RWPE2 (cell line): ENCODE measurements around the gene ABCA2.

Experiments
- ATAC-seq: fragments of 200-7000 bp; cut with Tn5 transposase; 3 replicates; pipeline ENCODE4 v1.9.1; 2021; ENCODE audit warnings: low read depth
- DNase-seq: peaks from one replicate; pipeline ENCODE4 v3.0.0-alpha.2; 2020; ENCODE audit warnings: low spot score
- H3K27ac ChIP-seq: fragments of 450-650 bp; 2 replicates; pipeline ENCODE4 v1.5.1; 2017; ENCODE audit warnings: mild to moderate bottlenecking; ENCODE audit not compliant: poor library complexity, severe bottlenecking
- H3K27me3 ChIP-seq: fragments of 250-450 bp; sonication (Bioruptor Pico); 2 replicates; pipeline ENCODE4 v1.5.1; 2021; ENCODE audit warnings: mild to moderate bottlenecking, moderate library complexity; ENCODE audit not compliant: insufficient read depth, poor library complexity, severe bottlenecking
- H3K36me3 ChIP-seq: fragments of 250-450 bp; sonication (Bioruptor Pico); 2 replicates; pipeline ENCODE4 v1.5.1; 2020; ENCODE audit warnings: low read depth, mild to moderate bottlenecking, moderate library complexity
- H3K4me1 ChIP-seq: fragments of 250-450 bp; sonication (Bioruptor Pico); 2 replicates; pipeline ENCODE4 v1.5.1; 2021; ENCODE audit warnings: mild to moderate bottlenecking, moderate library complexity; ENCODE audit not compliant: insufficient read depth, poor library complexity, severe bottlenecking
- H3K4me3 ChIP-seq: fragments of 250-450 bp; sonication (Bioruptor Pico); 2 replicates; pipeline ENCODE4 v1.5.1; 2021; ENCODE audit warnings: mild to moderate bottlenecking, moderate library complexity; ENCODE audit not compliant: severe bottlenecking
- H3K9me3 ChIP-seq: fragments of 250-450 bp; sonication (Bioruptor Pico); 2 replicates; pipeline ENCODE4 v1.5.1; 2021; ENCODE audit warnings: mild to moderate bottlenecking, moderate library complexity; ENCODE audit not compliant: severe bottlenecking
- TF ChIP-seq, protein P1 (sequence below): fragments of 450-650 bp; IDR thresholded peaks from one replicate; pipeline ENCODE4 v1.5.1; 2017; ENCODE audit warnings: mild to moderate bottlenecking, moderate library complexity; ENCODE audit not compliant: poor library complexity, severe bottlenecking

Gene ABCA2

DNA sequence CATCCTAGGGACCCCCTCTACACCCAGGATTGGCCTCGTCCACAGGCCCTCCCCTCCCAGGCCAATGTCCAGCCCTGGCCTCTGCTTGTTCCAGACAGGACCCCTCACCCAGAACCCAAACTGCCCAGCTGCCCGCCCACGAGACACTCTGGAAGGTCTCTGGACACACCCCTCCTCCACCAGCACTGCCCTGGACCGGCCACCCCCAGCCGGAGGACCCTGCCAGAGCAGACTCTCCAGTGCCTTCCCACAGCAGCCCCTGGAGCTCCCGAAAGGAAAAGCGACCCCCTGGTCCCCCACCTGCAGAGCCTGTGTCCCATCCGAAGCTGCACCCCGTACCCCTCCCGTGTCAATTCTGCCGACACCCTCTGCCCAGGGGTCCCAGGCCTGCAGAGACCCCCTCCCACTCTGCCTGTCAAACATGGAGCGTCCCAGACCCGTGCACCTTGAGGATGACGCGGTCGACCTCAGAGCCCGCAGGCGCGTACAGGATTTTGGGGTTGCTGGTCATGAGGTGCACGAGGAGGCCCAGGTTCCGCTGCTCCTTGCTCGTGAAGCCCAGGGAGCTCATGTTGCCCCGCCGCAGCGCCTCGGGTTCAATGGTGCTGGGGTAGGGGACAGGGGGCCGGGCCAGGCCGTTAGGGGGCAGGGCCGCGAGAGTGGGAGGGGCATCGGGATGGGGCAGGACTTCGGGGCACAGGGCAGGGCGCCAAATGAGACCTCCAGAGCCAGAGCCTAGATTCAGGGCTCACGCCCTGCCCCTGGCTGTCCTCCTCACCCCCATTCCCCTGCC, 8.0 kb downstream of the ABCA2 start:
- H3K27me3 ChIP-seq = no peaks in the 10 kb centered on the region
- TF ChIP-seq, protein P1, sequence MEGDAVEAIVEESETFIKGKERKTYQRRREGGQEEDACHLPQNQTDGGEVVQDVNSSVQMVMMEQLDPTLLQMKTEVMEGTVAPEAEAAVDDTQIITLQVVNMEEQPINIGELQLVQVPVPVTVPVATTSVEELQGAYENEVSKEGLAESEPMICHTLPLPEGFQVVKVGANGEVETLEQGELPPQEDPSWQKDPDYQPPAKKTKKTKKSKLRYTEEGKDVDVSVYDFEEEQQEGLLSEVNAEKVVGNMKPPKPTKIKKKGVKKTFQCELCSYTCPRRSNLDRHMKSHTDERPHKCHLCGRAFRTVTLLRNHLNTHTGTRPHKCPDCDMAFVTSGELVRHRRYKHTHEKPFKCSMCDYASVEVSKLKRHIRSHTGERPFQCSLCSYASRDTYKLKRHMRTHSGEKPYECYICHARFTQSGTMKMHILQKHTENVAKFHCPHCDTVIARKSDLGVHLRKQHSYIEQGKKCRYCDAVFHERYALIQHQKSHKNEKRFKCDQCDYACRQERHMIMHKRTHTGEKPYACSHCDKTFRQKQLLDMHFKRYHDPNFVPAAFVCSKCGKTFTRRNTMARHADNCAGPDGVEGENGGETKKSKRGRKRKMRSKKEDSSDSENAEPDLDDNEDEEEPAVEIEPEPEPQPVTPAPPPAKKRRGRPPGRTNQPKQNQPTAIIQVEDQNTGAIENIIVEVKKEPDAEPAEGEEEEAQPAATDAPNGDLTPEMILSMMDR = no peak
- no peaks in the 10 kb centered on the region for H3K4me1 ChIP-seq
- H3K4me3 ChIP-seq = no peak overlapping the region
- no peak overlapping the region for H3K27ac ChIP-seq
- no peaks in the 10 kb centered on the region for H3K9me3 ChIP-seq
- H3K36me3 ChIP-seq = no peaks in the 10 kb centered on the region
- no peak for DNase-seq
- no peak for ATAC-seq

DNA sequence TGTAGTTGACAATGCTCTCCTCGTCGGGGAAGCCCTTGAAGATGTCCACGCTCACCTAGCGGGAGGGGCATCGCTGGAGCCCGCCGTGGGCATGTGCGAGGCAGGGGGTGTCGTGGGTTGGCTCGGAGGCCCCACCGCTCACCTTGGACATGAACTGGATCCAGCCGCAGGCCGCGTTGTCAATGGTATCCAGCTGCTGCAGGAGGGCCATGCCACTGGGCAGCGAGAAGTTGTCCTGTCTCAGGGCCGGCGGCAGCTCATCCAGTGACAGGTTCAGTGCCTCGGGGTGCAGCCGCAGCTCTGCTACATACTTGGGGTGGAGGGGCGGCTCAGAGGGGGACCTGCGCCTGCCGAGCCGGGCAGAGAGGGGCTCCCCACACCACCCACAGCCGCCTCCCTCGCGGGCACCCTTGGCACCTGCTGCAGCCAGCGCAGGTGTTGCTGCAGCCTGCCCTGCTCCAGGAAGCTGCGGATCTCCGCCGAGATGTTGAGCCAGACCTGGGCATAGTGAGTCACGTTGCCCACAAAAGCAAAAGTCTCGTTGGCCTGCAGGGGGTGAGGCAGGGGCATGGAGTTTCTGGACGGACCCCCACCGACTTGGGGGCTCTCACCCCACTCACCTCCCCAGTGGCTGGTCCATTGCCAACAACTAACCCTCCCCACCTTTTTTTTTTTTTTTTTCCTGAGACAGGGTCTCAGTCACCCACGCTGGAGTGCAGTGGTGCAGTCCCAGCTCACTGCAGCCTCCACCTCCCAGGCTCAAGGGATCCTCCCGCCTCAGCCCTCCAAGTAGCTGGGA, 9.1 kb downstream of the ABCA2 start:
- Histone ChIP-seq H3K27ac (no peak overlapping the region), H3K4me3 (no peak overlapping the region), H3K36me3 (no peaks in the 10 kb centered on the region), H3K9me3 (no peaks in the 10 kb centered on the region), H3K27me3 (no peaks in the 10 kb centered on the region), H3K4me1 (no peaks in the 10 kb centered on the region)
- TF ChIP-seq, protein P1 = no peak
- ATAC-seq (no peak), DNase-seq (no peak)

DNA sequence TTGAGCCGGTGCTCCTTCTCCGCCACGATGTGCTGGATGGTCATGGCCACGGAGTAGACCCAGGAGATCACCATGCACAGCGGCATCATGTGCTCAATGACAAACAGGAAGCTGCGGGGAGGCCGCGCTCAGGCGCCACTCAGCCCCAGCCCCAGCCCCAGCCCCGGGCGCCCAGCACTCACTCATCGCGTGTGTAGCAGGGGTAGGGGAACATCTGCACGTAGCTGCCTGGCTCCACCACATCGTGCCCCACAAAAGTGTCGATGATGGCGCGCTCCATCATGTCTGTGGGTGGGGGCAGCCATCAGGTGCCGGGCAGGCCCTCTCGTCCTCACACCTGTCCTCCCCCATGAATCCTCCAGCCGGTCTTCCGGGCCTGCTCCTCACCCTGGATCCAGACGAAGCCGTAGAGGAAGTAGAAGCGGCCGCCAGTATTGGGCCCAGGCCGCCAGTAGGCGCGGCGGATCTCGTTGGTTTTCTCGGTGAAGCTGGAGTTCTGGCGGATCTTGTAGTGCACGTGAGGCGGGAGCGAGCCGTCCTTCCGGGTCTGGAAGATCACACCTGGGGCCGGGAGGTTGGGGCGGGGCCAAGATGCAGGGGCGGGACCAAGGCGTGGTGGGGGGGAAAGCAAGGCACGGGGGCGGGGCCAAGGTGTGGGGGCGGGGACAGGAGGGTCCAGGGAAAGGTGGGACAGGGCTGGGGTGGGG, 10.1 kb downstream of the ABCA2 start:
- Histone ChIP-seq H3K36me3 (no peaks in the 10 kb centered on the region), H3K4me3 (no peak overlapping the region), H3K27ac (no peak overlapping the region), H3K4me1 (no peaks in the 10 kb centered on the region), H3K27me3 (no peaks in the 10 kb centered on the region), H3K9me3 (no peaks in the 10 kb centered on the region)
- no peak for ATAC-seq
- DNase-seq = no peak
- TF ChIP-seq, protein P1 = no peak

DNA sequence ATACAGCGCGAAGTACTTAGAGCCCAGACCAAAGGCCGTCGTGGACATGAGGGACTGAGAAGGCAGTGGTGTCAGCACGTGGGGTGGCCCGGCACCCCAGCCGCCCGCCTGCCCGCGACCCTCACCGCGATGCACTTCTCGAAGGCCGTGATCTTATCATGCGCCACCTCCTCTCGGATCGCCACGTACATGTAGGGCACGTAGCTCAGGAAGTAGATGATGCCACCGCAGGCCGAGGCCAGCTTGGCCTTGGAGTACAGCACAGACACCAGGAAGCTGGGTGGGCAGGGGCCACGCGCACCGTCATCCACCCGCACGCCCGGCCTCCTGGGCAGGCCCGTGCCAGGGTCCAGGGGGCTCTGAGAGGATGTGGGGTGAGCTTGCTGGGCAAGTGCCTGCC, 11.0 kb downstream of the ABCA2 start:
- no peaks in the 10 kb centered on the region for H3K27me3 ChIP-seq
- H3K36me3 ChIP-seq = no peaks in the 10 kb centered on the region
- DNase-seq (no peak), ATAC-seq (no peak)
- no peaks in the 10 kb centered on the region for H3K9me3 ChIP-seq
- H3K27ac ChIP-seq = no peak overlapping the region
- H3K4me3 ChIP-seq = no peak overlapping the region
- no peaks in the 10 kb centered on the region for H3K4me1 ChIP-seq
- TF ChIP-seq, protein P1 = no peak
